PC-3 (cell line): Measurements from ENCODE around the gene TFIP11. TPM values are rescaled to one million over a fixed set of nuclear protein-coding genes. Genes with fewer than 3 reads are reported as not detected.

ENCODE experiments used
- ATAC-seq: fragments of 200-7000 bp; cut with Tn5 transposase; 2 replicates; pipeline ENCODE4 v1.9.1; 2020; ENCODE audit warnings: mild to moderate bottlenecking, moderate library complexity
- BruUV-seq: library from RNA; stranded (reverse); fragments of 400-500 nt; replicated peaks from 2 replicates; lab custom pipeline; 2021; lab: Mats Ljungman, UMichigan
- CTCF ChIA-PET: fragments of 300-600 bp; sonication (Branson Sonifier 250); formaldehyde crosslinking; loops from one replicate; lab custom pipeline; 2022; ENCODE audit warnings: antibody characterized with exemption; lab: Charles Lee
- POLR2A ChIA-PET: fragments of 300-600 bp; sonication (Branson Sonifier 250); formaldehyde crosslinking; loops from one replicate; lab custom pipeline; 2022; ENCODE audit warnings: antibody characterized with exemption; ENCODE audit not compliant: unreplicated experiment; lab: Charles Lee
- DNase-seq: peaks from one replicate; pipeline ENCODE4 v3.0.0-alpha.2; 2015
- H2AFZ ChIP-seq: fragments of 300-600 bp; sonication (generic); 2 replicates; pipeline ENCODE4 v1.6.0; 2016; ENCODE audit warnings: antibody characterized with exemption, low read length
- H3F3A ChIP-seq: fragments of 300-600 bp; sonication (generic); one replicate; pipeline ENCODE4 v1.6.0; 2017; ENCODE audit warnings: antibody characterized with exemption, low read length, control low read depth, mild to moderate bottlenecking; ENCODE audit not compliant: unreplicated experiment
- H3K27ac ChIP-seq: fragments of 300-600 bp; sonication (generic); 2 replicates; pipeline ENCODE4 v1.5.1; 2016; ENCODE audit warnings: mild to moderate bottlenecking, low read length
- H3K27me3 ChIP-seq: fragments of 300-600 bp; sonication (generic); 2 replicates; pipeline ENCODE4 v1.6.1; 2016; ENCODE audit warnings: low read length, mixed read lengths
- H3K36me3 ChIP-seq: fragments of 300-600 bp; sonication (generic); 2 replicates; pipeline ENCODE4 v1.6.1; 2016; ENCODE audit warnings: low read depth, mixed run types, low read length, mixed read lengths
- H3K4me1 ChIP-seq: fragments of 300-600 bp; sonication (generic); 2 replicates; pipeline ENCODE4 v1.5.1; 2016; ENCODE audit warnings: low read length; ENCODE audit not compliant: insufficient read depth
- H3K4me2 ChIP-seq: fragments of 300-600 bp; sonication (generic); 2 replicates; pipeline ENCODE4 v1.6.0; 2016; ENCODE audit warnings: low read length
- H3K4me3 ChIP-seq: fragments of 300-600 bp; sonication (generic); 2 replicates; pipeline ENCODE4 v1.5.1; 2016; ENCODE audit warnings: mild to moderate bottlenecking, low read length, mixed read lengths
- H3K79me2 ChIP-seq: fragments of 300-600 bp; sonication (generic); 2 replicates; pipeline ENCODE4 v1.6.1; 2017; ENCODE audit warnings: low read length, mixed read lengths
- H3K9ac ChIP-seq: fragments of 300-600 bp; sonication (generic); 2 replicates; pipeline ENCODE4 v1.6.0; 2016; ENCODE audit warnings: mild to moderate bottlenecking, low read length
- H3K9me2 ChIP-seq: fragments of 300-600 bp; sonication (generic); replicated peaks from 2 replicates; pipeline ENCODE4 v1.6.1; 2016; ENCODE audit warnings: mixed run types, low read length, mixed read lengths
- H3K9me3 ChIP-seq: fragments of 300-600 bp; sonication (generic); 2 replicates; pipeline ENCODE4 v1.6.1; 2016; ENCODE audit warnings: low read length, mixed read lengths
- H4K20me1 ChIP-seq: fragments of 300-600 bp; sonication (generic); 2 replicates; pipeline ENCODE4 v1.6.1; 2016; ENCODE audit warnings: low read length, mixed read lengths
- CTCF ChIP-seq: fragments of 300-600 bp; sonication (generic); conservative IDR thresholded peaks from 2 replicates; pipeline ENCODE4 v1.5.1; 2017; ENCODE audit warnings: antibody characterized with exemption, low read depth, mild to moderate bottlenecking, low read length
- EZH2 ChIP-seq: fragments of 300-600 bp; sonication (generic); IDR thresholded peaks from one replicate; pipeline ENCODE4 v1.6.1; 2017; ENCODE audit warnings: antibody characterized with exemption, mild to moderate bottlenecking, low read length; ENCODE audit not compliant: unreplicated experiment
- EZH2phosphoT487 ChIP-seq: fragments of 300-600 bp; sonication (generic); IDR thresholded peaks from 2 replicates; pipeline ENCODE4 v1.6.1; 2018; ENCODE audit warnings: mild to moderate bottlenecking, antibody characterized with exemption, low read length, borderline replicate concordance
- intact Hi-C: fragments of 100-400 bp; cut with micrococcal nuclease; formaldehyde crosslinking; loops from 2 replicates; pipeline ENCODE4 v1.9.0; 2023
- total RNA-seq: library from RNA; depleted of rRNA; stranded (reverse); fragments of >200 nt; gene quantifications from 2 replicates; pipeline ENCODE4 v1.2.3, GENCODE V29; 2014

The TFIP11 gene
- total RNA-seq, 1 experiment from 2014 or later: 22.4 TPM

GRCh38 chr22:26464312-26464711 lies 48.0 kb downstream of the TFIP11 start:
- intact Hi-C loops: no loop called here
- Histone ChIP-seq H3F3A (no peaks in the 10 kb centered on the region), H4K20me1 (no peaks in the 10 kb centered on the region), H3K4me3 (no peak overlapping the region), H3K9ac (no peak overlapping the region), H3K9me2 (no peaks in the 10 kb centered on the region), H3K9me3 (no peaks in the 10 kb centered on the region), H3K27ac (no peak overlapping the region), H3K79me2 (no peaks in the 10 kb centered on the region), H3K4me2 (no peak overlapping the region), H3K27me3 (no peaks in the 10 kb centered on the region), H2AFZ (no peak overlapping the region), H3K4me1 (no peaks in the 10 kb centered on the region), H3K36me3 (peaks cover 2% of the 10 kb centered on the region; the same call in 1 of the 2 replicates)
- CTCF ChIA-PET: no interaction called here
- BruUV-seq: no TSS peak
- ATAC-seq: no peak
- POLR2A ChIA-PET: no interaction called here
- DNase-seq: no peak
- TF ChIP-seq CTCF (no peak), EZH2 (no peak), EZH2phosphoT487 (no peak)

GRCh38 chr22:26463688-26464087 lies 48.6 kb downstream of the TFIP11 start:
- Histone ChIP-seq H3K9ac (no peak overlapping the region), H4K20me1 (no peaks in the 10 kb centered on the region), H3K36me3 (peaks cover 2% of the 10 kb centered on the region; the same call in 1 of the 2 replicates), H3K27ac (no peak overlapping the region), H3K9me2 (no peaks in the 10 kb centered on the region), H3K27me3 (no peaks in the 10 kb centered on the region), H3K4me2 (no peak overlapping the region), H3K9me3 (no peaks in the 10 kb centered on the region), H3F3A (no peaks in the 10 kb centered on the region), H3K79me2 (no peaks in the 10 kb centered on the region), H2AFZ (no peak overlapping the region), H3K4me1 (no peaks in the 10 kb centered on the region), H3K4me3 (no peak overlapping the region)
- DNase-seq: no peak
- ChIA-PET CTCF (no interaction called here), POLR2A (no interaction called here)
- intact Hi-C loops: no loop called here
- no peak for ATAC-seq
- no peak for TF ChIP-seq EZH2
- BruUV-seq: no TSS peak

- Histone ChIP-seq H3K4me3 (no peak overlapping the region), H4K20me1 (no peaks in the 10 kb centered on the region), H3K4me1 (no peaks in the 10 kb centered on the region), H3K9me2 (no peaks in the 10 kb centered on the region), H3F3A (no peaks in the 10 kb centered on the region), H3K9me3 (no peaks in the 10 kb centered on the region), H3K9ac (no peak overlapping the region), H3K36me3 (peaks cover 2% of the 10 kb centered on the region; the same call in 1 of the 2 replicates), H2AFZ (no peak overlapping the region), H3K27me3 (no peaks in the 10 kb centered on the region), H3K4me2 (no peak overlapping the region), H3K79me2 (no peaks in the 10 kb centered on the region), H3K27ac (no peak overlapping the region)
- BruUV-seq: no TSS peak
- no peak for ATAC-seq
- intact Hi-C loops: no loop called here
- DNase-seq: no peak
- no peak for TF ChIP-seq CTCF
- ChIA-PET CTCF (no interaction called here), POLR2A (no interaction called here)
Measured at GRCh38 chr22:26463101-26463661, 49.1 kb downstream of the TFIP11 start.
